Uterus (tissue), 4 donors: ENCODE measurements around the gene SH3RF3. TPM values are rescaled to one million over a fixed set of nuclear protein-coding genes. Genes with fewer than 3 reads are reported as not detected.

Experiments used
- DNase-seq, 2 donors: peaks; one replicate each; pipeline ENCODE4 v3.0.0-alpha.2; 2019 to 2020
- H3K27ac ChIP-seq, 2 donors: fragments of 200-600 bp; sonication (generic); 1 replicate in 1 of 2; 2 replicates in 1 of 2; pipeline ENCODE4 v1.5.1; 2016 to 2018
- H3K27me3 ChIP-seq, 2 donors: fragments of 200-600 bp; sonication (generic); one replicate each; pipeline ENCODE4 v1.5.1; 2018 to 2019; ENCODE audit warnings: control low read depth in 1 of 2
- H3K36me3 ChIP-seq, 2 donors: fragments of 200-600 bp; sonication (generic); one replicate each; pipeline ENCODE4 v1.5.1; 2019; ENCODE audit warnings: control low read depth in 1 of 2
- H3K4me1 ChIP-seq, 2 donors: fragments of 200-600 bp; sonication (generic); one replicate each; pipeline ENCODE4 v1.5.1; 2018 to 2019; ENCODE audit warnings: control low read depth in 1 of 2
- H3K4me3 ChIP-seq, 2 donors: fragments of 200-600 bp; sonication (generic); 1 replicate in 1 of 2; 2 replicates in 1 of 2; pipeline ENCODE4 v1.5.1; 2018 to 2019; ENCODE audit warnings: mild to moderate bottlenecking in 1 of 2
- H3K9me3 ChIP-seq, 2 donors: fragments of 200-600 bp; sonication (generic); one replicate each; pipeline ENCODE4 v1.5.1; 2019; ENCODE audit warnings: control low read depth in 1 of 2
- CTCF ChIP-seq, 4 experiments: fragments of 200-600 bp in 2 of 4; fragments of 450-650 bp in 2 of 4; sonication (generic) in 2 of 4; IDR thresholded peaks; one replicate each; pipeline ENCODE4 v1.5.1; 2016 to 2019; ENCODE audit warnings: antibody characterized with exemption in 4 of 4, mild to moderate bottlenecking in 2 of 4, moderate library complexity in 1 of 4
- POLR2A ChIP-seq, 2 donors: fragments of 450-650 bp; IDR thresholded peaks; one replicate each; pipeline ENCODE4 v1.6.1; 2016; ENCODE audit warnings: antibody characterized with exemption in 2 of 2, mild to moderate bottlenecking in 1 of 2, moderate library complexity in 1 of 2
- intact Hi-C: fragments of 100-400 bp; cut with DNase I; formaldehyde crosslinking; loops from one replicate; pipeline ENCODE4 v1.15.1; 2023; ENCODE audit warnings: low total_unique reads
- total RNA-seq, 4 donors: library from RNA; depleted of rRNA in 3 of 4; stranded (reverse); fragments of >200 nt in 3 of 4; gene quantifications; one replicate each; pipeline versions ENCODE4 v1.1.0 to v1.2.4, GENCODE V29; 2014 to 2023
- donor health status: DM: yes; HTN: yes; CAD: no.

The SH3RF3 gene
- total RNA-seq, 4 donors from 2014 or later = 5.1 to 10.2 (median 8.7) TPM; not detected in 1

- Histone ChIP-seq H3K27me3 (no peaks in the 10 kb centered on the region), H3K4me1 (peaks cover 0 to 7% of the 10 kb centered on the region in 2 donors), H3K4me3 (no peak overlapping the region), H3K36me3 (no peaks in the 10 kb centered on the region), H3K27ac (no peak overlapping the region), H3K9me3 (no peaks in the 10 kb centered on the region)
- no peak for DNase-seq
- intact Hi-C loops = no loop called here
- no peak for TF ChIP-seq CTCF (IDR thresholded peaks at IDR 0.05)
Observed at GRCh38 chr2:109194620-109194937, 65.6 kb downstream of the SH3RF3 start.

GRCh38 chr2:109195193-109196045 lies 66.4 kb downstream of the SH3RF3 start:
- no peak for DNase-seq
- H3K27me3 ChIP-seq = no peaks in the 10 kb centered on the region
- no peaks in the 10 kb centered on the region for H3K36me3 ChIP-seq
- no peak overlapping the region for H3K4me3 ChIP-seq
- H3K9me3 ChIP-seq = no peaks in the 10 kb centered on the region
- peaks cover 0 to 7% of the 10 kb centered on the region in 2 donors for H3K4me1 ChIP-seq
- TF ChIP-seq CTCF (IDR thresholded peaks at IDR 0.05) (no peak), POLR2A (IDR thresholded peaks at IDR 0.05) (no peak)
- intact Hi-C loops = no loop called here
- H3K27ac ChIP-seq = no peak overlapping the region

- intact Hi-C loops = no loop called here
- no peaks in the 10 kb centered on the region for H3K36me3 ChIP-seq
- no peak for TF ChIP-seq POLR2A (IDR thresholded peaks at IDR 0.05)
- no peak for TF ChIP-seq CTCF (IDR thresholded peaks at IDR 0.05)
- DNase-seq = no peak
- no peaks in the 10 kb centered on the region for H3K9me3 ChIP-seq
- no peak overlapping the region for H3K4me3 ChIP-seq
- H3K27ac ChIP-seq = no peak overlapping the region
- H3K27me3 ChIP-seq = no peaks in the 10 kb centered on the region
- peaks cover 0 to 7% of the 10 kb centered on the region in 2 donors for H3K4me1 ChIP-seq
Observed at GRCh38 chr2:109196081-109196875, 67.3 kb downstream of the SH3RF3 start.

- H3K4me1 ChIP-seq = peaks cover 0 to 7% of the 10 kb centered on the region in 2 donors
- intact Hi-C loops = no loop called here
- no peaks in the 10 kb centered on the region for H3K9me3 ChIP-seq
- H3K36me3 ChIP-seq = no peaks in the 10 kb centered on the region
- H3K4me3 ChIP-seq = no peak overlapping the region
- no peak for DNase-seq
- H3K27me3 ChIP-seq = no peaks in the 10 kb centered on the region
- no peak for TF ChIP-seq POLR2A (IDR thresholded peaks at IDR 0.05)
- no peak overlapping the region for H3K27ac ChIP-seq
Observed at GRCh38 chr2:109197491-109198418, 68.8 kb downstream of the SH3RF3 start.

- Histone ChIP-seq H3K36me3 (no peaks in the 10 kb centered on the region), H3K27ac (no peak overlapping the region), H3K4me3 (no peak overlapping the region), H3K27me3 (no peaks in the 10 kb centered on the region), H3K9me3 (no peaks in the 10 kb centered on the region), H3K4me1 (peaks cover 0 to 7% of the 10 kb centered on the region in 2 donors)
- TF ChIP-seq POLR2A (IDR thresholded peaks at IDR 0.05) (no peak), CTCF (IDR thresholded peaks at IDR 0.05) (no peak)
- intact Hi-C loops = no loop called here
- DNase-seq = no peak
Observed at GRCh38 chr2:109199790-109200189, 70.8 kb downstream of the SH3RF3 start.
